Measurements from ENCODE around the gene TBC1D12.

TBC1D12 gene

DNA sequence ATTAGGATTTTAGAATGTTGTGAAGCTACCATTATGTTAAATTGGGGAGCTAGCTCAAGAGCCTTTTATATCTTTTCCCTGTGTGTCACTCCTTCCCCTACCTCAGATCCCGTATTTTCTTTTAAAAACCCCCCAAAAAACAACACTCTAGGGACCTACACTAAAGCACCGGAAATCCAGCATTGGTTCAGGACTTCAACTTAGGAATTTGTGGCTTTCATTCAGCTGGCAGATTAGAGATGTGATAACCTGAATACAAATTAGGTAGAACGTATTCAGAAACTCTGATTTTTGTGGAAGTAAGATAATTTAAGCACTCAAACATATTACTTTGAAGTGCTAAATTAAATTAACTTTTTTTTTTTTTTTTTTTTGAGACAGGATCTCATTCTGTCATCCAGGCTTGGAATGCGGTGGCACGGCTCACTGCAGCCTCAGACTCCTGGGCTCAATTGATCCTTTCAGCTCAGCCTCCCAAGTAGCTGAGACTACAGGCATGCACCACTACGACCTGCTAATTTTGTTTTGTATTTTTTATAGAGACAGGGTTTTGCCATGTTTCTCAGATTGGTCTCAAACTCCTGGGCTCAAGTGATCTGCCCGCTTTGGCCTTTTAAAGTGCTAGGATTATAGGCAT lies 6.8 kb downstream of the TBC1D12 start:
- DNase-seq, result no peak

DNA sequence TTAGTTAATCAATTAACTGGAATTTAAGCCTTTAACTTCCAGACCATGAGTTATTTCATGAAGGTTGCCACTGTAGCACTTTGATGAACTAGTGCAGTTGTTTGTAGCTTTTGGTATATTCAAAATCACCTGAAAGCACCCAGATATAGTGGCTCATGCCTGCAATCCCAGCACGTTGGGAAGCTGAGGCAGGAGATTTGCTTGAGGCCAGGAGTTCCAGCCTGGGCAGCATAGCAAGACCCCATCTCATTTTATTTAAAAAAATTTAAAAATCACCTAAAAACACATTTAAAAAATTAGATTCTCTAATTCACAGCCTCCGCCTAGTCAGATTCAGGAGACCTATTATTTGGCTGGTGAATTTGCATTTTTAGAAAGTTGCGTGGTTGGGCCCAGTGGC lies 9.0 kb downstream of the TBC1D12 start:
- DNase-seq, result no peak

- no peak for DNase-seq
Measured at GRCh38 chr10:94412449-94412848, 10.1 kb downstream of the TBC1D12 start.

DNA sequence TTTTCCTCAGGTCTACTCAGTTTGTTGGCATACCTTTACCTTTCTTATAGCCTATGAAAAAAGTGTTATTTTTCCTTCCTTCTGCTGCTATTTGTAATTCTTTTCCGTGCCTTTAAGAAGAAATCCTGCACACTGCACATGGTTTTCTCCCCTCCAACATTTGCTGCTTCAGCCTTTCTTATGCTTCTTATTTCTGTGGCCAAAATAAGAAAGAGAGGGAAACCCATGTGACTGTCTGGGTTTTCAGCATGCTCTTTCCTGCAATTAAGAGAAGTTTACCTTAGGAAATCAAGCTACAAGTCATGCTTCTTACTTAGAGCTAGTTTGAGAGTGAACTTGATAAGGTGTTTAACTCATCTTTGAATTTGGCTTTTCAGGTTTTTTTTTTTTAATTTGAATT lies 11.0 kb downstream of the TBC1D12 start:
- no peak for DNase-seq

DNA sequence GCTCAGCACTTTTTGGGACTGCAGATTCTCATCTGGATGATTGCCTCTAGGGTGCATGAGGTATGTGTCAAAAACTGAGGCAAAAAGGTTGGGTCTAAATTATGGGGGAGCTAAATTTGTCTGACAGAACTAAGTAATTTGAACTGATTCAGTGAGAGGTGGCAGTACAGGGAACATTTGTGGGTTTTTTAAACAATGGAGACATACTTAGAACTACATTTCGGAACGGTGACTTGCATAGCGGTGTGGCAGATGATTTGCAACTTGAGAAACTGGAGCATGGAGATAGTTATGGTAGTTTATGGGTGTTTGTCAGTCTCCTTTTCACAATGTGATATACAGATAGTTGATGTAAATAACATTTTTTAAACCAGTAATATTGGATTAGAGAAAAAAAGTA lies 14.6 kb downstream of the TBC1D12 start:
- no peak for DNase-seq

DNA sequence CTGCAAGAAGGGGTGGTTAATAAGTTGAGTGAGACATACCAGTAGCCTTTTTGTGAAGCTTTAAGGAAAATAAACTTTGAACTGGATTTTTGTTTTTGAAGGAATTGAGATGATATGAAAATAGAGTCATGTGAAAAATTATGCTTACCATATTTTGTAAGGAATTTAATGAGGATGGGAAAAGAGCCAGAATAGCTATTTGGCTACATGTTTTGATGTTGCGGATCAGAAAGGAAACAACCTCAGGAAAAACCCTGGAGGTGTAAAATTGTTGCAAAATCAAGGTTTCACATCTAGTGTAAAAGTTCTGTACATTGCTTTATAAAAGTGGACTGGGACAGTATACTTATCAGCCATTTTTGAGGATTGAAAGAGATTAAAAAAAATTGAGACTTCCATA lies 15.0 kb downstream of the TBC1D12 start:
- no peak for DNase-seq

GRCh38 chr10:94420516-94420915 lies 18.2 kb downstream of the TBC1D12 start:
- no peak for DNase-seq

DNA sequence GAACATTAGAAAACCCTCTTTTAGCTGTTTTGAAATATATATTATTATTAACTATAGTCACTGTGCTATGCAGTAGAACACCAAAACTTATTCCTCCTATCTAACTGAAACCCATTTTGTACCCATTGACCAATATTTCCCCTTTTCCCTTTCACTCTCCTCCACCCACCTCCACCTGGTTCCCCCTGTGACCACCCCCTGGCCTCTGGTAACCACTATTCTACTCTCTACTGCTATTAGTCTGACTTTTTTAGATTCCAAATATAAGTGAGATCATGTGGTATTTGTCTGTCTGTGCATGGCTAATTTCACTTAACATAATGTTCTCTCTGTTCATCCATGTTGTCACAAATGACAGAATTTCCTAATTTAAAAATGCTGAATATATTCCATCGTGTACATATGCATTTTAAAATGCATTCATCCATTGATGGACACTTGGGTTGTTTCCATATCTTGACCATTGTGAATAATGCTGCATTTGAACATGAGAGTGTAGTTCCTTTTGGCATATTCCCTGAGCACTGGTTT lies 18.7 kb downstream of the TBC1D12 start:
- DNase-seq, result no peak

- DNase-seq, result no peak
Measured at GRCh38 chr10:94423627-94424026, 21.3 kb downstream of the TBC1D12 start.

DNA sequence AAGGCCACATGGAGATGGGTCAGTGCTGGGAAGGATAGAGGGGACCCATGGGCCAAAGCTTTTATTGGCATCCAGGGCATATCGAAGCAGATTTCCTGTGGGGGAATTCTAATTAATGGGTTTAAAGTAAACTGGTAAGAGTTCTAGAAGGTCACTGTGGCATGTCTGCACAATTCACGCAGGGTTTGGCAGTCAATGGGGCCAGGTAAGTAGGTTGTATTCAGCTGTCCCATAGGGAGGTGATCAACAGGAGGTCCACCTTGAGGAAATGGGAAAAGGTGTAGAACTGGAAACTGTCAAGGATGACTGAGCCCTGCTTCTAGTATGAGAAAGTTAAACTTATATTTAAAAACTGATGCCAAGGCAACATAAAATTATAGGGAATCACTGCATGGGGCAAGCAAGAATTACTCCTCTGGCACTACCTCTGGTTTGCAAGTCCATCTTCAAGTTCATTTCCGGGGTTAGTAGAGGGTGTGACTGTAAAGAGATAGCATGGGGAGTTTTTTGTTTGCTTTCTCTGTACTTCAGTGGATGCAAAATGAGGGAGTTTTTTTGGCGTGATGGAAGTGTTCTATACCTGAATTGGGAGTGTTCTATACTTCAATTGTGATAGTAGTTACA lies 22.5 kb downstream of the TBC1D12 start:
- no peak for DNase-seq

DNA sequence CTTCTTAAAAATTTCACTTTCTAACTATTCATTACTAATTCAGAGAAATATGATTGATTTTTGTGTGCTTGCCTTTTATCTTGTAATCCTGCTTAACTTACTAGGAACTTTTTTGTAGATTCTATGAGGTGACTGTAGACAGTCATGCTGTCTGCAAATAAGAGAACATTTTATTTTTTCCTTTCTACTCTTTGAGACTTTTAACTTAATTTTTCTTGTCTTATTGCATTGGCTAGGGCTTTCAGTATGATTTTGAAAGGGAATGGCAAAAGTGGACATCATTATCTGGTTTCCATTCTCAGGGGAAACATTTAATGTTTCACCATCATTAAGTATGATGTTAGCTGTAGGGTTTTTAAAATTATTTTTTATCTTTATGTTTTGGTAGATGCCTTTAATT lies 23.6 kb downstream of the TBC1D12 start:
- no peak for DNase-seq

GRCh38 chr10:94427166-94427565 lies 24.8 kb downstream of the TBC1D12 start:
- DNase-seq, result no peak

DNA sequence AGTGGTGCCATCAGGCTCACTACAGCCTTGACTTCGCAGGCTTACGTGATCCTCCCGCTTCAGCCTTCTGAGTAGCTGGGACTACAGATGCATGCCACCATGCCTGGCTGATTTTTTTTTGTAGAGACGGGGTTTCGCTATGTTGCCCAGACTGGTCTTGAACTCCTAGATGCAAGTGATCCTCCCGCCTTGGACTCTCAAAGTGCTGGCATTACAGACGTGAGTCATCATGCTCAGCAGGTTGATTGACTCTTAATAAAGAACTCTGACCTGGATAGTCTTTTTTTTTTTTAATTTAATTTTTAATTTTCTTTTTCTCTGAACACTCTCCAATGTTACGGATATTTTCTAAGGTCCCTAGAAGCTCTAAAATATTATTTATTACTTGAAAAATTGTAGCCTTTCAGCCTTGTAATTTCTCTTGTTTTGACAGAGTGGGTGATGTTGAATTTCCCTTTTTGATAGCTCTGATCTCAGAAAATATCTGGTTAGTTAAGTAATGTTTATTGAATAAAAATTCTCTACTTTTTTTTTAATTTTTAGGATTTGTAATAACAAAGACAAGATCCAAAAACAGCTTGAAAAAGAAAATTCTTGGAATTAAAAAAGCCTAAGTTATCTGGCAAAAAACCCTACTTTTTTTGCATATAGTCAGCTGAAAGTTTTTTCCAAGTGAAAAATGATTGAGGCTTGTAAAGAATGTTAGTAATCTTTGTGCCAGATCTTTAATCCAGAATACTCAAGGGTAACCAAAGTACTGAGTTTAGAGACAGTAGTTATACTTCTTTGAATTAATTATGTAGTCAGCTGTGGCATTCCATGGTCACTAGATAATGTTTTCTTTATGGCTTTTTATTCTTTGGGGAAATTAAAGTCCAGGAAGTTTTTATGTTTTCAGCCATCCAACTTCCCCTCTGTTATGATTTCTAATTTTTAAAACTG lies 26.7 kb downstream of the TBC1D12 start:
- DNase-seq, result no peak

DNA sequence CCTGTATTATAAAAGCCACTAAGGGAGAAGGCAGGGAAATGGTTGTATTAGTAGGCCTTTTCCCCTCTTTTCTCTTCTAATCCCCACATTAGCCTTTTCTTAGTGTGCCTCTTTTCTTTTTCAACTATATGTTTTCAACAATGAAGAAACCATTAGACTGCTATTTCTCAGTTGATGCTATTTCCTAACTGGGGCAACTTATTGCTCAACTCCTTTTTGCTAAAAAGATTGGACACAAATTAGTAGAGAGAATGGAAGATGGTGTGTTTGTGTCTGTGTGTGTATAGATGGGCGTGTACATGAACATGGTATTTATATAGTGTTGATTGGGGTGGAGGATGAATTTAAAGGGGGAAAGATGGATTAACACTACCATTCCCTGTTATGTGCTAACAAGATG lies 28.4 kb downstream of the TBC1D12 start:
- no peak for DNase-seq

DNA sequence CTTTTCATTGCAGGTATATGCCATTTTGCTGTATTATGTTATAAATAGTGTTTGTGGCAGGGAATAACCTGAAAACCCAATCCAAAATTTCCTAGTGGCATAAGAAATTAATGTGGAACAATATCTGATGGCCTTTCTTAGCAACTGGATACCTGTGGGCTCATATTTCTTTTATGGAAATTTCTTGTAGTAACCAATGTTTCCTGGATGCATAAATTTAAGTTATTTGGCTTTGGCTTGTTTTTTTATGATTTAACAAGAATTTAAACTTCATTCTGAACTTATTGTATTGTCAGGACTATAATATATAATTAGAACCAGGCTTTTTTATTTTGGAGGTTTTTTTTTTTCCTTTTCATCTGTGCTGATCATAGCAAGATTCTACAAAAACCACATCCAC lies 30.1 kb downstream of the TBC1D12 start:
- no peak for DNase-seq

DNA sequence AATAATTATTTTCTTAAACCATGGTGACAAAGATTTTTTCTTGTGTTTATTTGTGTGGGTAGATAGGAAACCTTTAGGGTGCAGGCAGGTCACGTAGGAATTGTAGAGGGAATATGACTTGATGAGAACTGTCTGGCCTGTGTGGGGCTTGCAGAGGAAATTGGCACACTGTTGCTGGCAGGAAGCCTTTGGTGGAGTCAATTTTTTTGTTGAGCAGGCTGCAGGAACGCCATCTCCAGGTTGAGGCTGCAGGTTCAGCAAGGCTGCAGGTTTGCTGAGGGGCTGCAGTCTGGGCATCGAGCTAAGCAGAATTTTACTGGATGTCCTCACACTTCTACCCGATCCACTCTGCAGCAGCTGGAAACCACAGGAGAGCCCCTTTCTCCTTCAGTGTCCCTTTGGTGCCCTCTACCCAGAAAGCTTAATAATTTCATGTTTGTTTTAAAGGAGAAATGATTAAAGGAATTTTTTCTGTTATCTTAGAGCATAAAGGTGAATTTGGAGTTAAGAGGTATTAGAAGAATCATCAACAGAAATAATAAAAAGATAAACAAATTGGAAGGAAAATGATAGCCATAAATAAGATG lies 37.0 kb downstream of the TBC1D12 start:
- peak; percentile 17 for DNase-seq

DNA sequence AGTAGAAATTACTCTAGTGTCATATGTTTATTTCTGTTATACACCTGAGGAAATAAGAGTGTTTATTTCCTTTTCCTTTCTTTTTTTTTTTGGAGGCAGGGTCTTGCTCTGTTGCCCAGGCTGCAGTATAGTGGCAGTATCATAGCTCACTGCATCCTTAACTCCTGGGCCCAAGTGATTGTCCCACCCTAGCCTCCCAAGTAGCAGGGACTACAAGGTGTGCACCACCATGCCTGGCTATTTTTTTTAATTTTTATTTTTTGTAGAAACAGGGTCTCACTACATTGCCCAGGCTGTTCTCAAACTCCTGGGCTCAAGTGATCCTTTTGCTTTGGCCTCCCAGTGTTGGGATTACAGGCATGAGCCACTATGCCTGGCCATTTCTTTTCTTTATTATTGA lies 37.8 kb downstream of the TBC1D12 start:
- DNase-seq, result no peak

DNA sequence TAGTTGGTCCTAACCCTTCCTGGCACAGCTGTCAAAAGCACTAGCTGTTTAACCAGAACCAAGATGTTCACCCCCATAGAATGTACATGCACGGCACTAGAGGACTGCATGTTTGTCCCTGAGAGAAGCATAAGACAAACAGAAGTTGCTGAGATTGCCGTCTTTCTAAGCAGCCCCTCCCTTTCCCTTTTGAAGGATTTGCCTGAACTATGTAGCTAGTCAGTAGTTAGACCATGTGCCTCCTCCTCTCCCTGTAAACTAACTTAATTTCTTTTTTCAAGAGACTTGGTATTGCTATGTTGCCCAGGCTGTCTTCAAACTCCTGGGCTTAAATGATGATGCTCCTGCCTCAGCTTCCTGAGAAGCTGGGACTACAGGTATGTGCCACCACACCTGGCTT lies 40.7 kb downstream of the TBC1D12 start:
- no peak for DNase-seq

DNA sequence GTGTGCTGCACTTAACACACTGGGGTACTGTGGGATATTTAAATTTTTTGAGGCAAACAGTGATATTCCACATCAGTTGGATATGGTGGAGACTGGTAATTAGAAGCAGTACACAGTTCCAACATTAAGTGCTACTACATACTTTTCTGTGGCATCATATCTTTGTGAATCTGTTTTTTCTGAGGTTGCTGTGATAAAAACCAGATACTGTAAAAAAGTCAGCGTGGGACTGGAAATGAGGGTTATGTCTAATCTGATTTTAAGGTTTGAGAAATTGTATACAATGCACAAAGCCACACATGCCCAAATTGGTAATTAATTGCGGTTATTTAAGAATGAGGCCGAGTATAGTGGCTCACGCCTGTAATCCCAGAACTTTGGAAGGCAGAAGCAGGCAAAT lies 41.2 kb downstream of the TBC1D12 start:
- no peak for DNase-seq

GRCh38 chr10:94450782-94451181 lies 48.4 kb downstream of the TBC1D12 start:
- DNase-seq, result no peak

DNA sequence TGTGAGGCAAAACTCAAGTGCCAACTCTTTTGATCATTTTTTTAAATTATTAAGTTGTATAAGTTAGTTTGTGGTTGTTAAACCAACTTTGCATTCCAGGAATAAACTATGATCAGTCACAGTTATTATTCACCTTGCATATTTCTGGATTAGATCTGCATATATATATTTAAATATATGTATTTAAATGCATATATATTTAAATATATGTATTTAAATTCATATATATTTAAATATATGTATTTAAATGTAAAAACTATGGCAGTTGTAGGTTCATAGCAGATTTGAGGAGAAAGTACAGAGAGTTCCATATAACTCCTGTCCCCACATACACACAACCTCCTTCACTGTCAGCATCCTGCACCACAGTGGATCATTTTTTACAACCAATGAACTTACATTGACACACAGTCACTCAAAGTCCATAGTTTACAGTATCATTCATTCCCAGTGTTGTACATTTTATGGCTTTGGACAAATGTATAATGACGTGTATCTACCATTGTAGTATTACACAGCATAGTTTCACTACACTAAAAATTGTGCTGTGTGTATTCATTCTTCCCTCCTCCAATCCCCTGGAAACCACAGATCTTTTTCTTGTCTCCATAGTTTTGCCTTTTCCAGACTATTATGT lies 49.7 kb downstream of the TBC1D12 start:
- DNase-seq, result no peak

GRCh38 chr10:94456942-94457341 lies 54.6 kb downstream of the TBC1D12 start:
- no peak for DNase-seq

DNA sequence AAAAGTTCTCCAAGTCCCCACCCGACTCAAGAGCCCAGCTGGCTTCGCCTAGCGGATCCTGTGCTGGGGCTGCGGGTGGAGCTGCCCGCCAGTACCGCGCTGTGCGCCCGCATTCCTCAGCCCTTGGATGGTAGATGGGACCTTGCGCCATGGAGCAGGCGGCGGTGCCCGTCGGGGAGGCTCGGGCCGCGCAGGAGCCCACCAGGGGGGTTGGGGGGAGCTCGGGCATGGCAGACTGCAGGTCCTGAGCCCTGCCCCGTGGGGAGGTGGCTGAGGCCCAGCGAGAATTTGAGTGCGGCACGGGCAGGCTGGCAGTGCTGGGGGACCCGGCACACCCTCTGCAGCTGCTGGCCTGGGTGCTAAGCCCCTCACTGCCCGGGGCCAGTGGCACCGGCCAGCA lies 57.0 kb downstream of the TBC1D12 start:
- DNase-seq, result no peak
